Ovary (tissue), 9 donors: ENCODE data around the gene BLTP3B. TPM values are rescaled to one million over a fixed set of nuclear protein-coding genes. Genes with fewer than 3 reads are reported as not detected.
A peak's percentile ranks its signal among the peaks of the same experiment; 100 is the strongest.

Experiments
- DNase-seq, 5 donors: peaks; one replicate each; pipeline ENCODE4 v3.0.0-alpha.2; 2019 to 2020
- H3K27ac ChIP-seq, 2 donors: fragments of 200-600 bp; one replicate each; pipeline versions ENCODE4 v1.5.1 to v1.8.0; 2019 to 2022
- H3K27me3 ChIP-seq: fragments of 200-600 bp; one replicate; pipeline ENCODE4 v1.8.0; 2022
- H3K36me3 ChIP-seq: fragments of 200-600 bp; sonication (generic); one replicate; pipeline ENCODE4 v1.5.1; 2019
- H3K4me1 ChIP-seq: one replicate; pipeline ENCODE4 v1.8.1; 2013; ENCODE audit warnings: mild to moderate bottlenecking, moderate library complexity; ENCODE audit not compliant: insufficient read depth
- H3K4me3 ChIP-seq: fragments of 200-600 bp; sonication (generic); one replicate; pipeline ENCODE4 v1.5.1; 2017
- H3K9me3 ChIP-seq, 2 donors: fragments of 200-600 bp in 1 of 2; sonication (generic) in 1 of 2; one replicate each; pipeline versions ENCODE4 v1.5.1 to v1.8.1; 2013 to 2019; ENCODE audit warnings: mild to moderate bottlenecking in 1 of 2, moderate library complexity in 1 of 2
- CTCF ChIP-seq, 3 donors: fragments of 450-650 bp in 2 of 3; fragments of 200-600 bp in 1 of 3; IDR thresholded peaks; one replicate each; pipeline versions ENCODE4 v1.5.1 to v1.8.0; 2016 to 2022; ENCODE audit warnings: antibody characterized with exemption in 3 of 3, mild to moderate bottlenecking in 1 of 3
- EP300 ChIP-seq: sonication (generic); formaldehyde crosslinking; IDR thresholded peaks from one replicate; pipeline ENCODE4 v1.6.1; 2017; ENCODE audit warnings: antibody characterized with exemption
- POLR2A ChIP-seq: fragments of 450-650 bp; IDR thresholded peaks from one replicate; pipeline ENCODE4 v1.6.1; 2017; ENCODE audit warnings: antibody characterized with exemption, mild to moderate bottlenecking, moderate library complexity
- WGBS, 3 donors: extraction: QIAGEN DNeasy Blood & Tissue Kit in 1 of 3; methylation state at CpG; one replicate each; pipeline versions ENCODE4 v1.1.5 to v1.1.7; 2013 to 2017; 5-methylcytosine and 5-hydroxymethylcytosine counted together
- intact Hi-C, 4 donors: fragments of 100-400 bp; cut with DNase I; formaldehyde crosslinking; loops; one replicate each; pipeline versions ENCODE4 v1.11.0 to v1.15.1; 2022 to 2023
- polyA plus RNA-seq, 2 donors: library from polyadenylated mRNA; stranded (reverse); fragments of 200-250 nt in 1 of 2; fragments of 350-450 nt in 1 of 2; fragmentation: Illumina TruSeq in 1 of 2; extraction: RNeasy Lipid Tissue Mini Kit (QIAGEN cat#74804) in 1 of 2; gene quantifications; one replicate each; pipeline ENCODE4 v1.2.3, GENCODE V29; 2013 to 2014
- total RNA-seq, 7 donors: library from RNA; depleted of rRNA in 2 of 7; stranded (reverse); fragments of >200 nt in 2 of 7; fragmentation: NEBNext Ultra II Directional in 3 of 7; extraction: Animal tissue kit (Norgen Biotek cat#: 25700) in 3 of 7; gene quantifications; one replicate each; pipeline versions ENCODE4 v1.1.0 to v1.2.4, GENCODE V29; 2016 to 2023
- donor health status: DM: no; HTN: no; CAD: no; lungs with moderate emphysema.
- donor health status: DM: no; HTN: no; CAD: no.
- donor health status: Bipolar disorder and iron deficiency.
- donor health status: DM: yes; HTN: yes; CAD: no.
- donor health status: DM: no; HTN: no; CAD: no.
- donor health status: DM: yes; HTN: yes; CAD: no.

BLTP3B gene
- total and polyA plus RNA-seq, 9 donors = 6.5 to 25.6 (median 20.9) TPM

GRCh38 chr12:100128512-100128908, 14.2 kb downstream of the BLTP3B start:
- Histone ChIP-seq H3K9me3 (no peaks in the 10 kb centered on the region), H3K27ac (no peak overlapping the region), H3K36me3 (no peaks in the 10 kb centered on the region), H3K27me3 (no peaks in the 10 kb centered on the region), H3K4me3 (no peak overlapping the region), H3K4me1 (no peaks in the 10 kb centered on the region)
- TF ChIP-seq EP300 = no peak
- TF ChIP-seq POLR2A = no peak
- TF ChIP-seq CTCF (IDR thresholded peaks at IDR 0.05) = no peak
- intact Hi-C loops = no loop called here
- 24 to 28% (median 26%) methylated on average over 1 of the region's 1 CpG for WGBS, 3 donors
- DNase-seq = peak in 1 of 5 donors; percentile 44

- Histone ChIP-seq H3K4me3 (no peak overlapping the region), H3K27ac (no peak overlapping the region), H3K27me3 (no peaks in the 10 kb centered on the region), H3K9me3 (no peaks in the 10 kb centered on the region), H3K4me1 (no peaks in the 10 kb centered on the region), H3K36me3 (no peaks in the 10 kb centered on the region)
- no peak for DNase-seq
- intact Hi-C loops = no loop called here
- no peak for TF ChIP-seq POLR2A
- no peak for TF ChIP-seq CTCF (IDR thresholded peaks at IDR 0.05)
- TF ChIP-seq EP300 = no peak
- 8 to 12% (median 9%) methylated on average over 1 of the region's 1 CpG for WGBS, 3 donors
Observed at GRCh38 chr12:100127766-100128511, 14.7 kb downstream of the BLTP3B start.

GRCh38 chr12:100123316-100124095, 19.2 kb downstream of the BLTP3B start:
- Histone ChIP-seq H3K27me3 (no peaks in the 10 kb centered on the region), H3K4me3 (no peak overlapping the region), H3K36me3 (no peaks in the 10 kb centered on the region), H3K9me3 (no peaks in the 10 kb centered on the region), H3K27ac (no peak overlapping the region), H3K4me1 (no peaks in the 10 kb centered on the region)
- 50 to 68% (median 53%) methylated on average over 8 of the region's 8 CpGs for WGBS, 3 donors
- no peak for TF ChIP-seq CTCF (IDR thresholded peaks at IDR 0.05)
- TF ChIP-seq POLR2A = no peak
- TF ChIP-seq EP300 = no peak
- intact Hi-C loops = no loop called here
- no peak for DNase-seq

GRCh38 chr12:100120355-100120754, 22.3 kb downstream of the BLTP3B start:
- DNase-seq = no peak
- Histone ChIP-seq H3K36me3 (no peaks in the 10 kb centered on the region), H3K27ac (no peak overlapping the region), H3K4me3 (no peak overlapping the region), H3K9me3 (no peaks in the 10 kb centered on the region), H3K4me1 (no peaks in the 10 kb centered on the region), H3K27me3 (no peaks in the 10 kb centered on the region)
- 93 to 100% (median 97%) methylated on average over 1 of the region's 1 CpG for WGBS, 3 donors
- TF ChIP-seq EP300 (no peak), POLR2A (no peak)
- intact Hi-C loops = no loop called here

GRCh38 chr12:100115291-100115690, 27.4 kb downstream of the BLTP3B start:
- TF ChIP-seq EP300 = no peak
- TF ChIP-seq CTCF (IDR thresholded peaks at IDR 0.05) = no peak
- no peak for TF ChIP-seq POLR2A
- Histone ChIP-seq H3K36me3 (no peaks in the 10 kb centered on the region), H3K9me3 (no peaks in the 10 kb centered on the region), H3K4me3 (no peak overlapping the region), H3K27ac (no peak overlapping the region), H3K27me3 (no peaks in the 10 kb centered on the region), H3K4me1 (peaks cover 1% of the 10 kb centered on the region)
- DNase-seq = no peak
- WGBS, 3 donors = 97% methylated on average over 8 of the region's 8 CpGs
- intact Hi-C loops = no loop called here
